ENCODE measurements around the gene RPTOR. TPM values are rescaled to one million over a fixed set of nuclear protein-coding genes. Genes with fewer than 3 reads are reported as not detected.
"Not testable (repeated sequence)": the region's sequence is repeated elsewhere in the genome, so short reads cannot be mapped to it uniquely, and the experiment has no call there.

The RPTOR gene
- total RNA-seq, 4 donors from 2014 or later: 19.0 to 48.3 (median 27.3) TPM

DNA sequence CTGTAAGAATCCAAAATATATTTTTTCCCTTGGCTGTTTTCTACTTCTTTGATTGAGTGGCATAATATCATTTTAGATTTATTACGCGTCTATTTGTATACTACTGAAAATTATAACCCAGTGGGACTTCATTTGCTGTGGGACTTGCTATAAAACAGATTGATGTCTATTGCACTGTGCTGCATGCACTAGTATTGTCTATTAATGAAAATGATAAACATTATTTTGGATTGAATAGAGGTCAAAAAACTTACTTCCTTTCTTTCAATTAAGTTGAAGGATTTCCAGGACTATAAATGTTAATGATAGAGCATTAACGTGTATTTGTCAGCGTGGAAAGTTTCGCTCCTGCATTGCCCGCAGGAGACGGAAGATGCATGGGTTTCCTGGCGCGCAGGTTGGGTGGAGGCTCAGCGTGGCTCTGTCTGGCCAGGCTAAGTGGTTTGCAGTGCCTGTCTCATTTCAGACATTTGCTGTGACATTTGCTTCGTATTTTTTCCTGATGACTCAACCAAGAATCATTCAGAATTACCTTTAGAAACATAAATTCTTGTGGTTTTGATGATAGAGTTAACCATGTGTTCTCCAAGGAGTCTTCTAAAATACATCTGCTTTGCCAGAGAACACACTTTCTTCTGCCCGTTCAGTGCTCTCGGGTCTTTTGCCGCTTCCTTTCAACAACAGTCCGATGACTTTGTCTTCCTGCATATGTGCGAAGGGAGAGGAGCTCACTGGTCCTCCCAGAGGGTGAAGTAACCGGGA, 216.7 kb downstream of the RPTOR start:
- no peaks in the 10 kb centered on the region for H3K9me3 ChIP-seq
- H3K27me3 ChIP-seq: no peaks in the 10 kb centered on the region
- no peaks in the 10 kb centered on the region for H3K4me1 ChIP-seq
- H3K36me3 ChIP-seq: no peaks in the 10 kb centered on the region
- H3K4me3 ChIP-seq: no peak overlapping the region
- no peak overlapping the region for H3K27ac ChIP-seq
- intact Hi-C loops (cut with DNase I; ENCODE audit: low total_unique reads): no loop called here
- no peak for TF ChIP-seq POLR2A (IDR thresholded peaks at IDR 0.05)
- TF ChIP-seq, protein P1, sequence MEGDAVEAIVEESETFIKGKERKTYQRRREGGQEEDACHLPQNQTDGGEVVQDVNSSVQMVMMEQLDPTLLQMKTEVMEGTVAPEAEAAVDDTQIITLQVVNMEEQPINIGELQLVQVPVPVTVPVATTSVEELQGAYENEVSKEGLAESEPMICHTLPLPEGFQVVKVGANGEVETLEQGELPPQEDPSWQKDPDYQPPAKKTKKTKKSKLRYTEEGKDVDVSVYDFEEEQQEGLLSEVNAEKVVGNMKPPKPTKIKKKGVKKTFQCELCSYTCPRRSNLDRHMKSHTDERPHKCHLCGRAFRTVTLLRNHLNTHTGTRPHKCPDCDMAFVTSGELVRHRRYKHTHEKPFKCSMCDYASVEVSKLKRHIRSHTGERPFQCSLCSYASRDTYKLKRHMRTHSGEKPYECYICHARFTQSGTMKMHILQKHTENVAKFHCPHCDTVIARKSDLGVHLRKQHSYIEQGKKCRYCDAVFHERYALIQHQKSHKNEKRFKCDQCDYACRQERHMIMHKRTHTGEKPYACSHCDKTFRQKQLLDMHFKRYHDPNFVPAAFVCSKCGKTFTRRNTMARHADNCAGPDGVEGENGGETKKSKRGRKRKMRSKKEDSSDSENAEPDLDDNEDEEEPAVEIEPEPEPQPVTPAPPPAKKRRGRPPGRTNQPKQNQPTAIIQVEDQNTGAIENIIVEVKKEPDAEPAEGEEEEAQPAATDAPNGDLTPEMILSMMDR (IDR thresholded peaks at IDR 0.05): no peak
- no peak for DNase-seq

DNA sequence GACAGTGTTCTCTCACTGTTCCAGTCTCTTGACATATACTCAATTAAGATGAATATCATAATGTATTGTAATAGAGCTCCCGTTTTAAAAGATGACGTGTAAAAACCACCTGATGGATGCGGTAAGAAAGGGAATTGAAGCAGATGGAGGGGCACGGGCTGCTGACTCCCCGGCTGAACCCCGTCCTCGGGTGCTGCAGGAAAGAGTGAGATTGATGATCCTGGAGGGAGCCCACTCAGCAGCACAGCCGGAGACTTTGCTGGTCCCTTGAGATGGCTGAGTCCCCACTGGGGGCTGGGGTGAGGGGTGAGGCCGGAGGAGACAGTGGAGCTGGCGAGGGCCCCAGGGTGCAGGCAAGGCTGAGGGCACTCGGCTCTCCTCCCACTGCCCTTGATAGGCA, 217.4 kb downstream of the RPTOR start:
- intact Hi-C loops (cut with DNase I; ENCODE audit: low total_unique reads): no loop called here
- TF ChIP-seq, protein P1 (IDR thresholded peaks at IDR 0.05): no peak
- TF ChIP-seq POLR2A (IDR thresholded peaks at IDR 0.05): no peak
- no peaks in the 10 kb centered on the region for H3K27me3 ChIP-seq
- no peak overlapping the region for H3K4me3 ChIP-seq
- H3K36me3 ChIP-seq: no peaks in the 10 kb centered on the region
- no peaks in the 10 kb centered on the region for H3K4me1 ChIP-seq
- no peaks in the 10 kb centered on the region for H3K9me3 ChIP-seq
- H3K27ac ChIP-seq: no peak overlapping the region
- DNase-seq: no peak

DNA sequence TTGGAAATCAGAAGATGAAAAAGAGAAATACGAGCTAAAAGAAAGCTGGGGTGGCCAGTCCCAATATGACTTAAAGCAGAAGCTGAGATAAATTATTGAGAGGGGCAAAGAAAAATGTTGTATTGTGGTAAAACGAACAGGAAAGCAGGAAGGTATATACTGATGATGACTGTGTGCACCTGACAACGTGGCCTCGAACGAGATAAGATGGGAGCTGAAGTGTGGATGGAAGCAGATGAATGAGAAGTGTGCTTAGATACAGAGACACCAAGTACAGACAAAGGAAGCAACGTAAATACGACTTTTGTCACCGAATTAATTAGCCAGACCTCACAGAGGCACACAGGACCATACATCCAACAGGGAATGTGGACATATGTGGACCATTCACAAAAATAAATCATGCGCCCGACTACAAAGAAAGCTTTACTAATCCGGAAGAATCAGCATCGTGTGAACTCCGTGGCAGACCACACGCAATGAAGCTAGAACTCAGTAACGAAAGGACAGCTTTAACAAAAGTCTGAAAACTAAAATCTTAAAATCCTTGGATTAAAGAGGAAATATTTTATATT, 218.7 kb downstream of the RPTOR start:
- DNase-seq: no peak
- Histone ChIP-seq H3K4me3 (no peak overlapping the region), H3K27ac (no peak overlapping the region), H3K4me1 (no peaks in the 10 kb centered on the region), H3K9me3 (no peaks in the 10 kb centered on the region), H3K36me3 (no peaks in the 10 kb centered on the region), H3K27me3 (no peaks in the 10 kb centered on the region)
- intact Hi-C loops (cut with DNase I; ENCODE audit: low total_unique reads): no loop called here
- TF ChIP-seq, protein P1 (IDR thresholded peaks at IDR 0.05): no peak
- TF ChIP-seq POLR2A (IDR thresholded peaks at IDR 0.05): no peak

DNA sequence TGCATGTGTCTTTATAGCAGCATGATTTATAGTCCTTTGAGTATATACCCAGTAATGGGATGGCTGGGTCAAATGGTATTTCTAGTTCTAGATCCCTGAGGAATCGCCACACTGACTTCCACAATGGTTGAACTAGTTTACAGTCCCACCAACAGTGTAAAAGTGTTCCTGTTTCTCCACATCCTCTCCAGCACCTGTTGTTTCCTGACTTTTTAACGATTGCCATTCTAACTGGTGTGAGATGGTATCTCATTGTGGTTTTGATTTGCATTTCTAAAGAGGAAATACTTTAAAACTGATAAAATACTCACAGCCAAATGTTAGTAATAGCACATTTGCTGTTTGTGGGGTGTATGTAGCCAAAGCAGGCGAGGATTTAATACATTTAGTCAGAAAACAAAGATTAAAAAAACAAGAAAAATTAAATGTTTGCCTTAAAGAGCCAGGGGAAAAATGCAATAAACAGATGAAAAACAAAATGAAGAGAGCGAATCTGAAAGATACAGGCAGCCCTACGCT, 220.0 kb downstream of the RPTOR start:
- H3K36me3 ChIP-seq; H3K4me3 ChIP-seq; H3K27ac ChIP-seq; intact Hi-C loops (cut with DNase I; ENCODE audit: low total_unique reads); H3K4me1 ChIP-seq; H3K27me3 ChIP-seq; H3K9me3 ChIP-seq; DNase-seq: not testable (repeated sequence)

DNA sequence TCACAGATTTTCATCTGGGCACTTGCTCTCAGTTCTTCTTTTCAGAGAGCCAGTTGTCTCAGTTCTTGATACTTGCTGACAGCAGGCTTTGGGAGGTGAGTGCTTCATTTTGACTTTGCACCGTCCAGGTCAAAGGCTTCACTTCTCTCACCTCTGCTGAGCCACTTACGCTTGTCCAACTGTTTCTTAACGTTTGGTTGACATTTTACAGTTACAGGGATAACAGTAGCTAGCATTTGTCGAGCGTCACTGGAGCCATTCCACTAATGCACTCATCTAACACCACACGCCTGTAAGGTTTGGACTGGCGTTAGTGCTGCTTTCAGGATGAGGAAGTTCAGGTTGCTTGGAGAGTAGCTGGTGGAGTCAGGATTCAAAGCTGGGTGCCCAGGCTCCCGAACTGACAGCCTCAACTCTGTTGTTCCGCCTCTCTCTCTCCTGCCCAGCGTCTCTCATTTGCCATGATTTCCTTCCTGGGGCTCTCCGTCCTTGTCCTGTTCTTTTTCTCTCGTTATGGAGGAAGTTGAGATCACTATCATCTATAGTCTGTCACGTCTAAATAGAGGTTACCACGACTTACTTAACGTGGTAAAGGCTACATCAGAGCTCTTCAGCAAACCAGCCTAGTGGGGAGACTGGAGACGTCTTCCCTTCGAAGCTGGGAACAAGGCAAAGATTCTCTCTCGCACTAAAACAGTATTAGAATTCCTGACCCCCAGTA, 220.8 kb downstream of the RPTOR start:
- TF ChIP-seq, protein P1 (IDR thresholded peaks at IDR 0.05): no peak
- TF ChIP-seq POLR2A (IDR thresholded peaks at IDR 0.05): no peak
- Histone ChIP-seq H3K36me3 (no peaks in the 10 kb centered on the region), H3K4me3 (no peak overlapping the region), H3K9me3 (no peaks in the 10 kb centered on the region), H3K27me3 (no peaks in the 10 kb centered on the region), H3K27ac (no peak overlapping the region), H3K4me1 (no peaks in the 10 kb centered on the region)
- DNase-seq: no peak
- intact Hi-C loops (cut with DNase I; ENCODE audit: low total_unique reads): no loop called here
